IMR-90 (cell line): ENCODE results near the gene TEX14.

Experiments used
- BHLHE40 ChIP-seq: fragments of 150-350 bp; IDR thresholded peaks from 2 replicates; pipeline ENCODE4 v1.6.1; 2016; ENCODE audit warnings: mild to moderate bottlenecking, low read depth, low read length
- CHD1 ChIP-seq: IDR thresholded peaks from 2 replicates; pipeline ENCODE4 v1.6.1; 2012; ENCODE audit warnings: low read depth, low read length, improper control_type of control experiment
- ELK1 ChIP-seq: fragments of 150-350 bp; IDR thresholded peaks from 2 replicates; pipeline ENCODE4 v1.6.1; 2016; ENCODE audit warnings: low read depth, mild to moderate bottlenecking, low read length, moderate library complexity, borderline replicate concordance
- MXI1 ChIP-seq: IDR thresholded peaks from 2 replicates; pipeline ENCODE4 v1.6.1; 2012; ENCODE audit warnings: low read depth, mild to moderate bottlenecking, low read length, moderate library complexity, borderline replicate concordance
- POLR2A ChIP-seq: IDR thresholded peaks from 2 replicates; pipeline ENCODE4 v1.6.1; 2012; ENCODE audit warnings: mild to moderate bottlenecking, low read depth, low read length
- RCOR1 ChIP-seq: IDR thresholded peaks from 2 replicates; pipeline ENCODE4 v1.6.1; 2012; ENCODE audit warnings: mild to moderate bottlenecking, low read length, improper control_type of control experiment; ENCODE audit not compliant: insufficient replicate concordance
- TF ChIP-seq, protein P1 (sequence below): conservative IDR thresholded peaks from 2 replicates; pipeline ENCODE4 v1.5.1; 2012; ENCODE audit warnings: mild to moderate bottlenecking, low read depth, low read length, improper control_type of control experiment
- TF ChIP-seq, protein P2 (sequence below): fragments of 150-350 bp; IDR thresholded peaks from 2 replicates; pipeline ENCODE4 v1.6.1; 2017; ENCODE audit warnings: mild to moderate bottlenecking, antibody characterized with exemption, low read length, low read depth

DNA sequence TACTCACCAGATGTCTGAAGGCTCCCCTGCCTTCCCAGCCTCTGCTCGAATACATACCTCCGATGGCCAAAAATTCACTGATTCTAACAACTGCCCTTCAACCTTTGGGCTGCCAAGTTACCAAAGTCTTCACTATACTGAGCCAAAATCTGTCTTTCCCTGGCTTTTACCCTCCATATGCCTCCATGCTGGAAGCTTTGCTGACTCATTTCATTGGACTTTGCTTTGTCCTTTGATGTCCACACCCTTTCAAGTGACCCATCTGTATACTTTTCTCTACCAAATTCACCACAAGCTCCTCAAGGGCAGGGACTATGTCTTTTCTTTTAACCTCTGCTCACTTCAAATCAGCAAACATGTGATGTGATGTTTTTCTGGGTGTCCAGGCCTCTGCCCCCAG lies 156.4 kb downstream of the TEX14 start:
- TF ChIP-seq, protein P1, sequence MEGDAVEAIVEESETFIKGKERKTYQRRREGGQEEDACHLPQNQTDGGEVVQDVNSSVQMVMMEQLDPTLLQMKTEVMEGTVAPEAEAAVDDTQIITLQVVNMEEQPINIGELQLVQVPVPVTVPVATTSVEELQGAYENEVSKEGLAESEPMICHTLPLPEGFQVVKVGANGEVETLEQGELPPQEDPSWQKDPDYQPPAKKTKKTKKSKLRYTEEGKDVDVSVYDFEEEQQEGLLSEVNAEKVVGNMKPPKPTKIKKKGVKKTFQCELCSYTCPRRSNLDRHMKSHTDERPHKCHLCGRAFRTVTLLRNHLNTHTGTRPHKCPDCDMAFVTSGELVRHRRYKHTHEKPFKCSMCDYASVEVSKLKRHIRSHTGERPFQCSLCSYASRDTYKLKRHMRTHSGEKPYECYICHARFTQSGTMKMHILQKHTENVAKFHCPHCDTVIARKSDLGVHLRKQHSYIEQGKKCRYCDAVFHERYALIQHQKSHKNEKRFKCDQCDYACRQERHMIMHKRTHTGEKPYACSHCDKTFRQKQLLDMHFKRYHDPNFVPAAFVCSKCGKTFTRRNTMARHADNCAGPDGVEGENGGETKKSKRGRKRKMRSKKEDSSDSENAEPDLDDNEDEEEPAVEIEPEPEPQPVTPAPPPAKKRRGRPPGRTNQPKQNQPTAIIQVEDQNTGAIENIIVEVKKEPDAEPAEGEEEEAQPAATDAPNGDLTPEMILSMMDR, result no peak
- TF ChIP-seq RCOR1 (no peak), POLR2A (no peak), CHD1 (no peak), ELK1 (no peak), BHLHE40 (no peak), MXI1 (no peak)
- TF ChIP-seq, protein P2, sequence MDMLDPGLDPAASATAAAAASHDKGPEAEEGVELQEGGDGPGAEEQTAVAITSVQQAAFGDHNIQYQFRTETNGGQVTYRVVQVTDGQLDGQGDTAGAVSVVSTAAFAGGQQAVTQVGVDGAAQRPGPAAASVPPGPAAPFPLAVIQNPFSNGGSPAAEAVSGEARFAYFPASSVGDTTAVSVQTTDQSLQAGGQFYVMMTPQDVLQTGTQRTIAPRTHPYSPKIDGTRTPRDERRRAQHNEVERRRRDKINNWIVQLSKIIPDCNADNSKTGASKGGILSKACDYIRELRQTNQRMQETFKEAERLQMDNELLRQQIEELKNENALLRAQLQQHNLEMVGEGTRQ, result no peak
